WTC11 (cell line): ENCODE data around the gene CLNK.

Experiments used
- CREB1 ChIP-seq: sonication (generic); formaldehyde crosslinking; IDR thresholded peaks from 2 replicates; pipeline ENCODE4 v1.8.0; 2023; ENCODE audit warnings: mild to moderate bottlenecking, missing genetic modification reagents
- CTCF ChIP-seq: fragments of 200-600 bp; IDR thresholded peaks from 2 replicates; pipeline ENCODE4 v1.8.0; 2022; ENCODE audit warnings: antibody characterized with exemption
- ELF4 ChIP-seq: sonication (generic); formaldehyde crosslinking; IDR thresholded peaks from 2 replicates; pipeline ENCODE4 v1.8.1; 2022; ENCODE audit warnings: low read depth, mild to moderate bottlenecking, moderate library complexity, missing genetic modification reagents
- ZNF263 ChIP-seq: sonication (generic); formaldehyde crosslinking; IDR thresholded peaks from 2 replicates; pipeline ENCODE4 v1.8.1; 2022; ENCODE audit warnings: low read depth, mild to moderate bottlenecking, moderate library complexity, missing genetic modification reagents
- ZNF317 ChIP-seq: sonication (generic); formaldehyde crosslinking; IDR thresholded peaks from 2 replicates; pipeline ENCODE4 v1.8.1; 2023; ENCODE audit warnings: low read depth, mild to moderate bottlenecking, moderate library complexity, missing genetic modification reagents, borderline replicate concordance

- TF ChIP-seq CTCF, result no peak
- no peak for TF ChIP-seq ZNF263 (CRISPR knock-in tag)
- no peak for TF ChIP-seq CREB1 (CRISPR knock-in tag)
- TF ChIP-seq ZNF317 (CRISPR knock-in tag), result no peak
- no peak for TF ChIP-seq ELF4
These were observed 20.2 kb downstream of the CLNK start for GRCh38 chr4:10664408-10664807.
